Activated T-helper 17 cell treated with anti-CD3 and anti-CD28 coated beads, Interleukin-2, amount 50 U/mL, for 72 hours (primary cell): Measurements from ENCODE around the gene SLC17A1. TPM values are rescaled to one million over a fixed set of nuclear protein-coding genes. Genes with fewer than 3 reads are reported as not detected.

Experiments used
- total RNA-seq, 2 donors: library from RNA; stranded (reverse); gene quantifications; one replicate each; pipeline ENCODE4 v1.2.3, GENCODE V29; 2022

The SLC17A1 gene
- total RNA-seq, 2 donors from 2014 or later: not detected

Other genes with a start within 250 kb of the SLC17A1 start
- gene SCGN, start 179.8 kb downstream of the SLC17A1 start, total RNA-seq: not detected
- not detected for gene SLC17A4, start 77.3 kb downstream of the SLC17A1 start, total RNA-seq
- gene SLC17A3, start 42.2 kb upstream of the SLC17A1 start, total RNA-seq: under 1 TPM; 0.21 to 0.67 TPM
- not detected for gene SLC17A2, start 98.6 kb upstream of the SLC17A1 start, total RNA-seq
- 10 to 100 TPM; 26.7 to 69.2 TPM for gene TRIM38, start 130.8 kb upstream of the SLC17A1 start, total RNA-seq